ENCODE data around the gene MVK.

Gene MVK

DNA sequence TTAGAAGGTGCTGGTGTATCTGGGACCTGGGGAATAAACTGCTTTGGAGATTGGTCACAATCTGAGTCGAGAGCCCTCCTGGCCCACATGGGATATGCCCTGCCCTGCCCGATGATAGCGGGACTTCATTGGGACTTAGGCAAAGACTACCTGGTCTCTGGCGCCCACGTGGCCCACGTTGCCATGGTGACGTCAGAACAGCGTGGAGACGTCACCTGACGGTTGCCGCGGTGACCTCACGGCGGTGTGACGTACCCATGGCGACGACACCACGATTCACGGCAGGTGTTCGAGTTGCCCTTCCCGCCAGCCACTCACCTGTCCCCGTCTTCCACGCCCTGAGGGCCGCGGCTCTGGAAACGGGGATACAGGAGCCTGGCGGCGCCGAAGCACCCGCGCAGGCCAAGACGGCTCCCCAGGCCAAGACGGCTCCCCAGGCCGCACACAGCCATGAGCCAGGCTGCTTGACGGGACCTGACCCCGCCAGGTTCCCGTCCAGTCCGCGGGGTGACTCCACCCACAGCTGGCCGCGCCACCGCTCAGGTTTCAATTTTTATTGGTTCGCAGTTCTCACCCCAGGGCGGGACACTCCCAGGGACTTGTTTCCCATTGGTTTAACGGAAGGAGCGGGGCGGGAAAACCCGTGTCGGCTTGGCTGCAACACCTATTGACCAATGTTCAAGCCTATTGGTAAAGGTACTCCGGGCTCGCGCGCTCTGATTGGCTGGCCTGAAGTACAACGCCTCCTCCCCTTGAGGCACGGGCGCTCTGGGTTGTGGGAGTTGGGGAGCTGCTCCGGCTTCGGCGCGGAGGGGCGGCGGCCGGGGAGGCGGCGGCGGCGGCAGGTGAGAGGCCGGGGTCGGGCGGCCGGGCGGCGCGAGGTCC lies at the start of gene MVK, which contains the start of gene MMAB:
Gene MVK (plus strand): TSS at position 766 of the 885 bp plus-strand sequence. CDS start 1,029 bp downstream, outside the sequence.
Gene MMAB (minus strand): TSS at position 476 of the 885 bp plus-strand sequence. CDS start 24 bp downstream, at position 452.
- peak; percentile 97 for DNase-seq

DNA sequence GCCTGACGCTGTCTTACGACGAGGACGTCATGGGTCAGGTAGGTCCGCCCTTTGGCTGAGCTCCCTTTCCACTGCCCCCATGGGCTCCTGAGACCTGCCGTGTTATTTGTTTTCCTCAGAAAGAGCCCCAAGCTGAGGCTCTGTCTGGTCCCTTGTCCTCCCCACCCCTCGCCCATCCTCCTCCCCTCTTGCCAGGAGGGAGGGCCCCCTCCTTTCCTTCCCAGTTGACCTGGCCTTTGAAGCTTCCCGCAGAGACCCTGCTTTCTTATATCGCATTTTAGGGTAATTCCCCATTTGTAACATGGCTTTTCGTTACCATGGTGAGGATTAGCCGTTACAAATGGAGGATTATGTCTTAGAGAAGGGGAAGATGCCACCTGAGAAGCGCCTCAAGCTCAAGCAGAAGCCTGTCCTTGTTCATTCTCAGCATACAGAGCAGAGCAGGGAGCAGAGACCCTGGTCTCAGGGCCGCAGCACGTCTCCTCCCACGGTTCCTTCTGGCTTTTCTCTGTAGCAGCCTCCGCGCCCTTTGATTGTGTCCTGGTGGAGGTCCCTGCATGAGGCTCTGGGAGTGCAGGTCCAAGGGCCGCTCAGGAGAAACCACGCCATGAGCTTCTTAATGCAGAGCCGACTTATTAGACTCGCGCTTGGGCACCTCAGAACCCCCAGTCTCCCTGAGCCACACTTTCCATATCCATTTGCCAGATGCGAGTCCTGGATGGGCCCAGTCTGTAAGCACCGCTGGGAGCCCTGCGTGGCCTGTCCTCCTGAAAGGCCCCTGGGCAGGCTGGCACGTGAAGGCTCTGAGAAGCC lies 48.9 kb upstream of the MVK start:
- DNase-seq: peak; percentile 59

DNA sequence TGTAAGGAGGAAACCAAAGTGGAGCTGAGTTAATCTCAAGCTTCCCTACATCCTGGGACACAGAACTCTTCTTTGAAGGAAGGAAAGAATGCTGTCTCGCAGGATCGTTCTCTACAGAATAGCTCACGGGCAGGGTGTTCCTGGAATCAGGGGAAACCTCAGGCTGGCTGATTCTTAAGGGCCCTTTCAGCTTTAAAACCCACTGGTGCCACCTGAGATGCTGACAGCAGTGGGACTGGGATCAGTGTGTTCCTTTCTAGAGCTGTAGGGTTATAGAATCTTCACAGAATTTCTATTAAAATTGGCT lies 48.4 kb upstream of the MVK start:
- no peak for DNase-seq

DNA sequence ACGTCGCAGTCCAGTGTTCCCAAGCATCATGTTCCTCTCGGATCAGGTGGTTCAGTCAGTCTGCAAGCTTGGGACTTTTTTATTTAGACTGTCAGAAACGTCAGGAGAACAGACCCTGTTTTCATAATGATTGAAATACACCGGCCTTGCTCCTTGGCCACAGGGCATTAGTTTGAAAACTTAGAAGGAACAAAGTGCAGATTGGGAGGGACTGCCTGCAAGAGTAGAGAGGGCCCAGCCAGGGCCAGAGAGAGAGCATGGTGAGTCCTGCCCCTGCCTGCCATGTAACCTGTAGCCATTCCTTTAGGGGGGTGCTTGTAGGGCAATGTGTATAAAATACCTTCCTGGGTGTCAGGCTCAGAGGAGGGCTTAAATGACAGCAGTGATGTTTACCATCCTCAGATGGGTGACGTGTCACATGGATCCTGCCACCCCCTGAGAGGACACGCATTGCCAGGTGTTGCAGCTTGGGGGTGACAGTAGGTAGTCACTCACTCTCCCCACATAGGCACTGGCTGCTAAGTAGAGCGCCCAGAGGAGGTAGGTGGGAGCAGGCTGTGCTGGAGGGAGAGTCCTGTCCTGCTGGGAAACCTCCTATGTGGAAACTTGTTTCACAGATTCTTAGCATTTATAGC lies 46.0 kb upstream of the MVK start:
- DNase-seq: no peak

DNA sequence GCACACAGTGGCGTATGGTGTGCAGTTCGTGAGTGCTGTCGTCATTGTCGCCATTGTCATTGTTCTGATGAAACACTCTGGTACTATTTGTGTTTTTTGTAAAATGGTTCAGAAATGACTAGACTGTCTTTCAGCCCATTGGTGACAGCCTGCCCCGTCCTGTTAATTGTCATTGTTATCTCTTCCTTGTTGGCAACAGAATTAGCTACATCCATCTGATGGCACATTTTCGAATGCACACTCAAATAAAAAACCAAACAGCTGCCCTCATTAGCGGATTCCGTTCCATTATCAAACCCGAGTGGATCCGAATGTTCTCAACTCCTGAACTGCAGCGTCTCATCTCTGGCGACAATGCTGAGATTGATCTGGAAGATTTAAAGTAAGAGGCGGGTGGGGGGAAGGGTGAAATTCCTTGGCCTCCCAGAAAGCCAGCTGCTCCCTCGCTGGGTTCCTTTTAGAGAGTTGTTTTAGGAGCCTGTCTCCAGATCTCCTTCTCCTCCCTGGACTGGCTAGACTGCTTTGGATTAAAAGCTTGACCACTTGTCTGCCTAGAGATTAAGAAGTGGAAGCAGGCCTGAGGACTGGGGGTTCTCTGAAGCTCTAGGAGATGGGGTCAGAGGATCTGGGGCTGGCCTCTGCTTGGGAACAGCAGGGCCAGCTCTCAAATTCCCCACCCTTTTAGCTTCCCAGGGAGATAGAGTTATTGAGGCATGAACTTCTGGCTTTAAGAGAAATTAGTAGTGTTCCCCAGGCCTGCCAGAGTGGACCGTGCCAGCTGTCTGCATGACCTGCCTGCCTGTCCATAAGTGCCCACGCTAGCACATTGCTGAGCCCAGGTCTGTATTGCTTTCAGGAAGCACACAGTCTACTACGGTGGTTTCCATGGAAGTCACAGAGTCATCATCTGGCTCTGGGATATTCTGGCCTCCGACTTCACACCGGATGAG lies 43.6 kb upstream of the MVK start:
- DNase-seq: peak; percentile 82

DNA sequence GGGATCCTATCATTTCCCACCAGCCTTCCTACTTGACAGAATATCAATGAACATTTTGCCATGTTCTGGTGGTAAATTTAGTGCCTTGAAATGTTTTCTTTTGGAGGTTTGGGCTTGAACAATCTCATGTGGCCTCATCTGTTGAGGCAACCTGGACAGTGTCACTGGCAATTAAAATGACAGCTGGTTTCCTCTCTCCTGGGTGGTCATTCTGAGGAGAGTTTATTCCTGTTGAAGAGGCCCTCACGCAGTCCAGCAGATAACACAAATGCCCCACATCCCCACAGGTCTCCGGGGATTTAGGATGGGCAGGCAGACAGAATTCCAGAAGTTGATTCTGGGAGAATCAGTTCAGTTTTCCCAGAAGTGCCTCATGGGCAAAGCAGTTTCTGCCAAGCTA lies 42.2 kb upstream of the MVK start:
- DNase-seq: no peak

DNA sequence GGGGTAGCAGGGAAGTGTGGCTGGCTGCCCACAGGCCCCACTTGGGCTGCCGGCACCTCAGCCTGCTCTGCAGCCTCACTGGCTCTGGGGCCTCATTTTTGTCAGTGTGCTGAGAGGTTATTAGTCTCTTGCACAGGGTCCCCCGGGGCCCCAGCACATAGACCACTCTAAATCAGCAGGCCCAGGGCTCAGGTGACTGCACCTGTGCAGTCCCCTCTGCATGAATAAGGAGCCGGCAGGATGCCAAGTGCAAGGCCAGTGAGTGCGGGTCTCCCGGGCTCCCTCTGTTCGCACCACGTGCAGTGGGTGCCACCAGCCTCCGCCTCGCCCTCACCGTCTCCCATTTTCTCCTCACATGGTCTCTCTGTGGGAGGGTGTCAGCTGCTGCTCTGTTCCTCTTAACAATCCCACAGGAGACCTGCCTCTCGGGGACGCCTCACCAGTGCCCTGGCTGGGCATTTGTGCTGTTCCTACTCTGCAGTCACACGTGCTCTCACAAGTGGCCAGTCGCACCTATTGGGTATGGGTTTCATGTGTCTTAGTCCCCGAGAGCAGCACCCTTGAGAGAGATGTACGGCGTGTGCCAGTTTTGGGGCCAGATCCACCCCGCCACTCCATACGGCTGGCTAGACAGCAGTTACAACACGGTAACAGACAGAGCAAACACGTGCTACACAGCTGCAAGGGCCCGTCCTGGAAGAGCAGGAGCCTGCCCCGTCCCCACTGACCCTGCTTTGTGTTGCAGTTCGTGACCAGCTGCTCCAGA lies 40.7 kb upstream of the MVK start:
- no peak for DNase-seq

DNA sequence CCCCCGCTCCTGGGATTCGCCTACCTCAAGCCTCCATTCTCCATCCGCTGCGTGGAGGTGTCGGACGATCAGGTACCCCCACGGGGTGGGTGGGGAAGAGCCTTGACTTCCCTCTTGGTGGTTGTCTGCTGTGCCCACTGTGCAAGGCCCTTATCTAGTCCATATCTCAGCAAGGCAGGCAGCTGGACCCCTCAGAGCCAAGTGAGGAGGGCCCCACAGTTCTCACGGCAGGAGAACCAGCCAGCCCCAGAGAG lies 40.2 kb upstream of the MVK start:
- no peak for DNase-seq

DNA sequence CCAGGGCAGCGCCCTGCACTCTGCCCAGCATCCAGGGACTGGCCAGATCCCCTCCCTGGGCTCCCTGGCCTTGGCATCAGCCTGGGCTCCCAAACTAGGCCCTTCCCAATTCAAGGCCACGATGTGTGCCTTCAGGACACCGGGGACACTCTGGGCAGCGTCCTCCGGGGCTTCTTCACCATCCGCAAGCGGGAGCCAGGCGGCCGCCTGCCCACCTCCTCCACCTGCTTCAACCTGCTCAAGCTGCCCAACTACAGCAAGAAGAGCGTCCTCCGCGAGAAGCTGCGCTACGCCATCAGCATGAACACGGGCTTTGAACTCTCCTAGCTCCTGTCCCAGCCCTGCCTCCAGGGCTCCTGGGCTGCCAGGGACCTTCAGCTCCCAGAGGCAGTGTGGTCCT lies 39.1 kb upstream of the MVK start:
- DNase-seq: no peak

DNA sequence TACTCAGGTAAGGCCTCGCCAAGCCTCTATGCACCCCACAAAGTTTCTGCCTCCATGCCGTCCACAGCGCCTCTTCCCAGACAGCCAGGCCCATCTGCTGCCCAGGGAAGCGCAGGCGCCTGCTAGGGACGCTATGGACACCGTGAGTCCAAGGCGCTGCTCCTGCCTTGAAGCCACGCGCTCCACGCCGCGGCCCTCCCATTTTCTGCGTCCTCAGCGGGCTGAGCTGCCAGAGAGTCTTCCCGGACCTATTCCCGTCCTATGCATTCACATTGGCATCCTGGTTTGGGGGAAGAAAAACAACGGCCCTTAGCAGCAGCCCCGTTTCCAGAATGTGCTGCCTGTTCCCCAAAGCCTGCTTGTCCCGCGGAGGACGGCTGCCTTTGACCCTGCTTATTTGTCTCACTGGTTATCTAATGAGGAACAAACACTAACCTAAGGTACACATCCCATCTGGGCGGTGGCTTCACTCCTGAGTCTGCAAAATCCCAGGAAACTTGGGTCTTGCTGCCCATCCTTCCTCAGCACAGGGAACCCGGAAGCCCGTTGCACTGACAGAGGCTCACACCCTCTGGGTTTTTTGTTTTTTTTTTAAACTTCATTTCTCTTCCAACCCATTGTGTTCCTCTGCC lies 38.2 kb upstream of the MVK start:
- DNase-seq: no peak

DNA sequence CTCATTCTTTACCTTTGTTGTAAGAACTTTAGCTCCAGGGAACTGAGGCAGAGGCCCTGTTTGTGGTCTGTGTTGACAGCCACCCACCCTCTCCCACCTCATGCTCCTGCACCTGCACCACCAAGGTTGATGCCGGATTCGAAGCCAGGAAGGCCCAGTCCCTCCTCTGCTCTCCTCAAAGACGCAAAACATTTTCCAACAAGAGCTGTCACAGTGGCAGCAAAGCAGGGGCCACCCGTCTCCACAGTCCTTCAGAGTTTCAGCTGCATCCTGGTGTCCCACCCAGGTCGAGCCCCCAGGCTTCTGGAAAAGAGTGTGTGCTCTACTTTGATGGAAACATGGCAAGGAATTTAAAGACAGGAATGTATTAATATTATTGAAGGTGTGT lies 37.7 kb upstream of the MVK start:
- no peak for DNase-seq

DNA sequence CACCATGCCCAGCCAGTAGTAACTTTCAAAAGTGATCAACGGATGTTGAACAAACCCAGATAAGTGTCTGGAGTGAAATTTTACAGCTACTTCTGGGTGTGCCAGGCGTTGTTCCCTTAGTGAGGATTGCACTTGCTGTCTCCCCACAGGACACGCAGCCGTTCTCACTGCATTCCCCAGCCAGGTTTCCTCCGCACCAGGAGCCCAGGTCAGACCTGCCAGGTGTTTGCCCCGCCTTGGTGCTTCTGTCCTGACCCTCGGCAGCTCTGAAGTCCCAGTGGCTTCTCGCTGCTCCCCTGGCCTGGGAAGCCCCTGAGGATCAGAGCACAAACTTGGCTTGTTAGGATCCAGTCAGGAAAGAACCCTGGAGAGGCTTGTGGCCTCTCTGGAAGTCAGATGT lies 36.5 kb upstream of the MVK start:
- DNase-seq: no peak

DNA sequence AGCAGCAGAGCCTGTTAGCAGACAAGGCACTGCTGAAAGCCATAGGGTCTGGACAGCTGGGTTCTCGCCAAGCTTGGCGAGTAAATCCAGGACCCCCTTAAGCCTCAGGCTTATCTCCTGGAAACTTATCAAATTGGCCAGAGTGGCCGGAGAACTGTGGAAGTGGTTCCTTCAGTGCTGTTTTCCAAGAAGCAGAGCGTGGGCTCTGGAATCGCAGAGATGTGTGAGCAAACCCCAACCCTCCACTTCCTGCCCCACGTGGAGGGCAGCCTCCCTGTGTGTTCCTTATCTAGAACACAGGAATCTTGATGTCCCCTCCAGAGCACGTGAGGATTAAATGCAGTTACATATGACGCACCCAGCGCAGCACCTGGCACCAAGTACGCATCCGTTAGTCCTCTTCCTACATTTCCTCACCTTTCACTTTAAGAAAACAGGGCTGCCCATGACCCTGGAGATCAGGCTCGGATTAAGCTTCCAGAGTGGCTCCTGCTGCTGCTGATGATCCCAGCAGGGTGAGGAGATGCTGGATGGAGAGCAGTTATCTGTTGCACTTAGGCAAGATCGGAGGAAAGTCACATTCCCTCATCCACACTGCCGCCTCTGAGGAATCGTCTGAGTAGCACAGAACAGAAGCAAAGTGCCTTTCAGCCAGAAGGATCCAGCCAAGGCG lies 35.3 kb upstream of the MVK start:
- no peak for DNase-seq

DNA sequence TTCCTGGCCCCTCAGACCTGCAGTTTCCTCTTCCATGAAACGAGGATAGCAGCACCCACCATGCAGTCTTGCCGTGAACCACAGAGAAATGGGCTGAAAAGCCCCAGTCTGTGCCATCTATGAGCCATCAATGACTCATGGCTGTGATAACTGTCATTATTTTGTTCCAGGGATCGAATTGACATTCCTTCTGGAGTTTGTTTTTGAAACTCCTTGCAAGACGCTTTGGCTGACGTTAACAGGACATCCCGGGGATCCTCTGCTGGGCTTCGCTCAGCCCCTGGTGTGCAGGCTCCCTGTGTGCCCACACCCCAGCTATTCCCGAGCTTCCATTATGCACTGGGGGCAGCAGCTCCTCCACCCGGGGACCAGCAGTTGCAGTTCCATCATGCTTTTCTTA lies 34.1 kb upstream of the MVK start:
- no peak for DNase-seq

DNA sequence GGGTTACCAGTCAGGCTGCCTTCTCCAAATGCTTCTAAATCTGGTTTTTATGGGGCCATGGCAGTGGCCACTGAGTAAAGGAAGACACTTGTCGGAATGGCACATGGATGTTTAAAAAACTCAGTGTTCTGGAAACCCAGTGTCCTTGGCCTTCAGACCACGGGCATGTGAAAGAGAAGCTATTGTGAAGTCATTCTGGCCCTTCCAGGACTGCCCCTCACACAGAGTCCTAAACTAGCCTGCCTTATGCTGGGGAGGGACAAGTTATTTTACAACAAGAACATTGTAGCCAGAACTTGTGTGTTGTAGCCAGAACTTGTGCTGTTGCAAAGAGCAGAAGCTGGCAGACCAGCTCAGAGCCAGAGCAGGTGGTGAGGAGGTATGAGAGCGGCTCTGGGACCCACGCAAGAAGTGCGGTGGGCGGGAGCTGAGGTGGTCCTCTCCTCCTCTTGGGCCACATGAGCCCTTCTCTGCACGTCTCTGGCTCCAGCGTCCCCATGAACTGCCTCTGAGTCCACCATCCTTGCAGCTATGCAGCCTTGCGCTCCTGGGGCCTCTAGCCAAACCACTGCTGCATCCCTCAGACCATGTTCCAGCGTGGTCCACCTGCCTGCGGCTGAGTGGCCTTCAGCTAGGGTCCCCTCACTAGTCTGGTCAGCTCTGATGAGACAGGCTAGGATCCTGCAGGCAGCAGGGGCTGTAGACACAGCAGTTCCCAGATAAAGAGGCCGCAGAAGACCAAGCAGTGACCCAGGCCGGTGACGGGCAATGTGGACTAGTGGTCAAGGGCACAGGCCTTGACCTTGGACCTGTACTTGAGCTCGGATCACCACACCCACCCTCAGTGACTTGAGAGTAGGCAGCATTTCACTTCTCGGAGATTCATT lies 32.8 kb upstream of the MVK start:
- DNase-seq: no peak

DNA sequence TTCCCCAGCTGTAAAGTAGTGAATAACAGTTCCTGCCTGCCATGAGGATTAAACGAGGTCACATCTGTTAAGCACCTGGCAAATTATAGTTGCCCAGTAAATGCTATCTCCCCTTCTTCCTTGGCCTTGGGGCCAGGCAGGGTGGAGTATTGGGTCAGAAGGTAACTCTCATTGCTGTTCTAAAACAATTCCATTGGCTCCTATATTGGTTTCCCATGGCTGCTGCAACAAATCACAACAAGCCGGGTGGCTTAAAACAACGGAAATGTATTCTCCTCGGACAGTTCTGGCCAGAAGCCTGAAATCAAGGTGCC lies 32.2 kb upstream of the MVK start:
- no peak for DNase-seq

DNA sequence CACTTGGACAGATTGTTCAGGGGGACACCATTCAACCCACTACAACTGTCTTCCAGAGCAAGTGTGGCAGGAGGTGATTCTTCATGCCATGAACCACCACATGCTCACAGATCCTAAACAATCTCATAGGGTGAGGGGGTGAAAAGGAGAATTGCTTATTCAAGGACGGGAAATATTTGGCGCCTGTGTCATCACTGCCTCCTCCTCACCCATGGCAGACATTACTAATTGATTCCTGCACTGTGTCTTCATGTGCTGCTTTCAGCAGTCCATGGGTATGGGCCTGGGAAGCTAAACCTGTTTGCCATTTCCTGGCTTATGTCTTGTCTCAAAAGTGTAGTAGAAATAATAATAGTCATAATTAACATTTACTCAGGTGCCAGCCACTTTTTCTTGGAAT lies 31.6 kb upstream of the MVK start:
- DNase-seq: no peak

DNA sequence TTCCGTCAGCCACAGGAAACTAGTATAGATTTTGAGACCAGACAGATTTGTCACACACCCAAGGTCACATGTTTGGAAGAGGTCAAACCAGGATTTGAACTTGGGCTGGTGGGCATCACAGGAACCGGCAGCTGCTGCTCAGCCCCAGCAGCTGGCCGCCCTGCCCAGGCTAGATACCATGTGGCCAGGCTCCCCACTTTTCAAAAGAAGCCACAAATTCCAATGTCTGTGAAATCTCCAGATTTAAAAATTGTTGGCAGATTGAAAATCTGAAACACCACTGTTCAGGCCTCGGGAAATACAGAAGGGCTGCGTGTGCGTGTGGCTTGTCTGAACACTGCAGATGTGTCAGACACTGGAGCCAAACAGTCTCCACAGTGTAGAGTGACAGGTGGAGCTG lies 30.7 kb upstream of the MVK start:
- no peak for DNase-seq

DNA sequence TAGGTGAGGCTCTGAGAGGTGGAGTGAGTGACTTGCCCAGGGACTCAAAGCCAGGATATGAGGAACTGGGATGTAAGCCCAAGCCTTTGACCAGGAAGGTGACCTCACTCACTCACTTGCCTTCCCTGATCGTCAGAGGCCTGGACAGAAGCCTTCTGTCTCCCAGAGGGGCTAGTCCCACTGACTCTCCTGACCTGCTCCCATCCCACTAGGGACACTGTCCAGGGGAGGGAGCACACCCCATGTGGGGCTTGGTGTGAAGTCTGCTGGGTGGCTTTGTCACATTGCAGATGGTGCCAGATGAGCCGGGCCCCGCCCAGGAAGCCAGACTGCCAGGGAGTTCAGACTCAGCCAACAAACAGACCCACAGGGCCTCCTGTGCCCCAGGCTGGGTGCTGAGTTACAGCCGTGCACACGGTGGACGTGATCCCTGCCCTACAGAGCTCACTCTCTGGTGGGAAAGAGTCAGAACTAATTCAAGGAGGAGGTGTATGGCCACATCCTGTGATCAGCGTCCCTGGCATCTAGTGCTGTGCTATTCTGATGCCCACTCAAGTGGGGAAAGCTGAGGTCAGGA lies 28.6 kb upstream of the MVK start:
- no peak for DNase-seq

DNA sequence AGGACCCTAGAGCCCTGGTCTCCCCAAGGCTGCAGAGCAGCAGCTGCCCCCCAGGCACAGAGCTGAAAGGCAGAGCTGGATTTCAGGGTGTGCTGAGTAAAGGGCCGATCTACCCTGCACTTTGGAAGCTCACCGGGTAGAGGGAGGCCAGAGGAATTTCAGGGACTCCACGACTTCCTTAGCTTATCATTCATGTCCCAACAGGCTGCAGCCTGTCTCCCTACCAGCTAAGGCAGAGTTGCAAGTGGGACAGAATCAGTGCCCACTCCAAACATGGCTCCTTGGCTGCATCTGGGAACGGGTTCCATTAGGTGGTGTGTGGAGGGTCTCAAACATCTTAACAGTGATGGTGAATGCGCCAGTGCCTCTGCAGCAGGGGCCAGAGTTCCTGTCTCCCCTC lies 27.8 kb upstream of the MVK start:
- no peak for DNase-seq
